HepG2 (cell line): ENCODE data around the gene ELANE.

ENCODE experiments used
- CBX2 ChIP-seq, 2 experiments: fragments of 200-600 bp in 1 of 2; sonication (generic); formaldehyde crosslinking in 1 of 2; IDR thresholded peaks; 2 replicates each; pipeline versions ENCODE4 v1.7.0 to v1.8.1; 2018 to 2022; ENCODE audit warnings: low read depth in 2 of 2, low read length in 1 of 2, mild to moderate bottlenecking in 1 of 2, missing genetic modification reagents in 1 of 2
- ELK4 ChIP-seq: sonication (generic); formaldehyde crosslinking; IDR thresholded peaks from 2 replicates; pipeline ENCODE4 v1.9.0; 2021; ENCODE audit warnings: missing genetic modification reagents, borderline replicate concordance
- FOXM1 ChIP-seq: sonication (generic); formaldehyde crosslinking; IDR thresholded peaks from 2 replicates; pipeline ENCODE4 v1.5.0; 2020; ENCODE audit warnings: missing genetic modification reagents
- GLMP ChIP-seq: sonication (generic); formaldehyde crosslinking; IDR thresholded peaks from 2 replicates; pipeline ENCODE4 v1.9.0; 2021; ENCODE audit warnings: missing genetic modification reagents, mild to moderate bottlenecking, borderline replicate concordance
- KDM1A ChIP-seq: IDR thresholded peaks from 2 replicates; pipeline ENCODE4 v1.6.1; 2016; ENCODE audit warnings: missing compliant biosample characterization
- KLF6 ChIP-seq: IDR thresholded peaks from 2 replicates; pipeline ENCODE4 v1.8.0; 2016; ENCODE audit warnings: missing biosample characterization, missing genetic modification reagents
- NFE2L2 ChIP-seq: fragments of 150-350 bp; IDR thresholded peaks from 2 replicates; pipeline ENCODE4 v1.6.1; 2014; ENCODE audit warnings: low read length
- PBX2 ChIP-seq: IDR thresholded peaks from 2 replicates; pipeline ENCODE4 v1.6.1; 2016; ENCODE audit warnings: control low read depth
- POLR2A ChIP-seq, 2 experiments: IDR thresholded peaks; 2 replicates each; pipeline ENCODE4 v1.6.1; 2011; ENCODE audit warnings: low read depth in 2 of 2, low read length in 2 of 2, mild to moderate bottlenecking in 1 of 2, moderate library complexity in 1 of 2; ENCODE audit not compliant: insufficient read depth in 1 of 2
- RAD21 ChIP-seq: fragments of 450-650 bp; formaldehyde crosslinking; IDR thresholded peaks from 2 replicates; pipeline ENCODE4 v1.5.0; 2020; ENCODE audit warnings: mild to moderate bottlenecking
- ZBTB43 ChIP-seq: sonication (generic); formaldehyde crosslinking; conservative IDR thresholded peaks from 2 replicates; pipeline ENCODE4 v1.4.0; 2020; ENCODE audit warnings: missing genetic modification reagents
- ZNF275 ChIP-seq: sonication (generic); formaldehyde crosslinking; IDR thresholded peaks from 2 replicates; pipeline ENCODE4 v1.8.0; 2022; ENCODE audit warnings: missing genetic modification reagents, mild to moderate bottlenecking, inconsistent platforms, borderline replicate concordance

- TF ChIP-seq NFE2L2 (no peak), ELK4 (CRISPR knock-in tag) (no peak), POLR2A (IDR thresholded peaks at IDR 0.05; ENCODE audit: insufficient read depth in 1 of 2, low read depth in 2 of 2, low read length in 2 of 2) (no peak), RAD21 (CRISPR knock-in tag) (no peak), CBX2 (IDR thresholded peaks at IDR 0.05; ENCODE audit: low read depth, low read length) (no peak), CBX2 (CRISPR knock-in tag; IDR thresholded peaks at IDR 0.05; ENCODE audit: low read depth) (no peak), ZNF275 (CRISPR knock-in tag) (no peak), FOXM1 (CRISPR knock-in tag) (no peak), KDM1A (CRISPR knock-in tag) (no peak), PBX2 (CRISPR knock-in tag) (no peak), KLF6 (CRISPR knock-in tag) (no peak), ZBTB43 (no peak), GLMP (no peak)
Observed at GRCh38 chr19:902446-903226, 50.5 kb downstream of the ELANE start.
